ENCODE results near the gene KLKB1. TPM values are rescaled to one million over a fixed set of nuclear protein-coding genes. Genes with fewer than 3 reads are reported as not detected.

The KLKB1 gene
- total and polyA plus RNA-seq, 11 donors = 0.33 to 2.1 (median 0.80) TPM

- 72 to 74% (median 72%) methylated on average over 10 of the region's 10 CpGs for WGBS, 4 donors
- Histone ChIP-seq H3K27me3 (peaks cover 0 to 25% (median 3%) of the 10 kb centered on the region in 9 donors), H3K27ac (no peak within 1 kb of the TSS), H3K9me3 (no peaks in the 10 kb centered on the region), H3K4me1 (peaks cover 0 to under 1% (median 0%) of the 10 kb centered on the region in 12 donors), H3K4me3 (peak within 1 kb of the TSS in 1 of 12 donors; percentile 14), H3K36me3 (no peaks in the 10 kb centered on the region)
- TF ChIP-seq CTCF (IDR thresholded peaks at IDR 0.05) (no peak), POLR2A (IDR thresholded peaks at IDR 0.05) (no peak)
- DNase-seq (no peak), ATAC-seq (no peak)
- intact Hi-C loops (cut with DNase I) = no loop called here
These were observed 38.7 kb downstream of the KLKB1 start, which contains the start of gene F11 for GRCh38 chr4:186265683-186266652. F11 (plus strand) TSS chr4:186266189; CDS start chr4:186267137, 948 bp downstream.

GRCh38 chr4:186266729-186267456 lies 39.6 kb downstream of the KLKB1 start:
- 23 to 37% (median 29%) methylated on average over 8 of the region's 8 CpGs for WGBS, 4 donors
- Histone ChIP-seq H3K4me3 (peak overlapping the region in 1 of 12 donors; percentile 14), H3K36me3 (no peaks in the 10 kb centered on the region), H3K4me1 (no peaks in the 10 kb centered on the region), H3K9me3 (no peaks in the 10 kb centered on the region), H3K27ac (no peak overlapping the region), H3K27me3 (peaks cover 0 to 25% (median 3%) of the 10 kb centered on the region in 9 donors)
- TF ChIP-seq POLR2A (IDR thresholded peaks at IDR 0.05) = no peak
- no peak for TF ChIP-seq CTCF (IDR thresholded peaks at IDR 0.05)
- DNase-seq (no peak), ATAC-seq (no peak)
- intact Hi-C loops (cut with DNase I) = no loop called here

GRCh38 chr4:186271081-186271678 lies 43.9 kb downstream of the KLKB1 start:
- H3K4me3 ChIP-seq = no peak overlapping the region
- no peaks in the 10 kb centered on the region for H3K36me3 ChIP-seq
- H3K27ac ChIP-seq = no peak overlapping the region
- WGBS, 4 donors = 83 to 86% (median 84%) methylated on average over 9 of the region's 9 CpGs
- no peak for DNase-seq
- peaks cover 0 to 25% (median 3%) of the 10 kb centered on the region in 9 donors for H3K27me3 ChIP-seq
- no peak for TF ChIP-seq CTCF (IDR thresholded peaks at IDR 0.05)
- TF ChIP-seq POLR2A (IDR thresholded peaks at IDR 0.05) = no peak
- no peak for ATAC-seq
- no peaks in the 10 kb centered on the region for H3K4me1 ChIP-seq
- H3K9me3 ChIP-seq = no peaks in the 10 kb centered on the region
- intact Hi-C loops (cut with DNase I) = no loop called here
